HG02623 (cell line): ENCODE data around the gene PRKG1.

Experiments used
- ATAC-seq: cut with Tn5 transposase; IDR thresholded peaks from one replicate; pipeline ENCODE4 v1.9.1; 2021; ENCODE audit warnings: moderate library complexity; ENCODE audit not compliant: unreplicated experiment

Gene PRKG1

GRCh38 chr10:52074505-52075026 is 1000.3 kb downstream of the PRKG1 start:
- ATAC-seq: no peak

GRCh38 chr10:52077814-52078213 is 1003.5 kb downstream of the PRKG1 start:
- no peak for ATAC-seq

GRCh38 chr10:52078397-52078937 is 1004.2 kb downstream of the PRKG1 start:
- no peak for ATAC-seq

GRCh38 chr10:52082307-52082706 is 1008.0 kb downstream of the PRKG1 start:
- ATAC-seq: no peak

- no peak for ATAC-seq
Measured at GRCh38 chr10:52083422-52083821, 1009.1 kb downstream of the PRKG1 start.

- ATAC-seq: no peak
Measured at GRCh38 chr10:52092390-52092789, 1018.1 kb downstream of the PRKG1 start.

- no peak for ATAC-seq
Measured at GRCh38 chr10:52098130-52098529, 1023.8 kb downstream of the PRKG1 start.

GRCh38 chr10:52099026-52099600 is 1024.8 kb downstream of the PRKG1 start:
- no peak for ATAC-seq

GRCh38 chr10:52100011-52100547 is 1025.8 kb downstream of the PRKG1 start:
- no peak for ATAC-seq

GRCh38 chr10:52105301-52105700 is 1031.0 kb downstream of the PRKG1 start:
- no peak for ATAC-seq

- ATAC-seq: no peak
Measured at GRCh38 chr10:52106011-52106410, 1031.7 kb downstream of the PRKG1 start.

GRCh38 chr10:52106899-52107298 is 1032.6 kb downstream of the PRKG1 start:
- ATAC-seq: no peak

- no peak for ATAC-seq
Measured at GRCh38 chr10:52108236-52108635, 1033.9 kb downstream of the PRKG1 start.

GRCh38 chr10:52110576-52110975 is 1036.3 kb downstream of the PRKG1 start:
- ATAC-seq: no peak

GRCh38 chr10:52111101-52111891 is 1037.0 kb downstream of the PRKG1 start:
- no peak for ATAC-seq

GRCh38 chr10:52115823-52116222 is 1041.5 kb downstream of the PRKG1 start:
- no peak for ATAC-seq

- no peak for ATAC-seq
Measured at GRCh38 chr10:52119507-52119906, 1045.2 kb downstream of the PRKG1 start.

GRCh38 chr10:52121688-52122087 is 1047.4 kb downstream of the PRKG1 start:
- ATAC-seq: no peak

- ATAC-seq: no peak
Measured at GRCh38 chr10:52128056-52128683, 1053.9 kb downstream of the PRKG1 start.

- no peak for ATAC-seq
Measured at GRCh38 chr10:52129410-52130178, 1055.3 kb downstream of the PRKG1 start.

- ATAC-seq: no peak
Measured at GRCh38 chr10:52135101-52135500, 1060.8 kb downstream of the PRKG1 start.
